ENCODE results near the gene C1QTNF1.
A peak's percentile ranks its signal among the peaks of the same experiment; 100 is the strongest.

C1QTNF1 gene, protein sequence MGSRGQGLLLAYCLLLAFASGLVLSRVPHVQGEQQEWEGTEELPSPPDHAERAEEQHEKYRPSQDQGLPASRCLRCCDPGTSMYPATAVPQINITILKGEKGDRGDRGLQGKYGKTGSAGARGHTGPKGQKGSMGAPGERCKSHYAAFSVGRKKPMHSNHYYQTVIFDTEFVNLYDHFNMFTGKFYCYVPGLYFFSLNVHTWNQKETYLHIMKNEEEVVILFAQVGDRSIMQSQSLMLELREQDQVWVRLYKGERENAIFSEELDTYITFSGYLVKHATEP

DNA sequence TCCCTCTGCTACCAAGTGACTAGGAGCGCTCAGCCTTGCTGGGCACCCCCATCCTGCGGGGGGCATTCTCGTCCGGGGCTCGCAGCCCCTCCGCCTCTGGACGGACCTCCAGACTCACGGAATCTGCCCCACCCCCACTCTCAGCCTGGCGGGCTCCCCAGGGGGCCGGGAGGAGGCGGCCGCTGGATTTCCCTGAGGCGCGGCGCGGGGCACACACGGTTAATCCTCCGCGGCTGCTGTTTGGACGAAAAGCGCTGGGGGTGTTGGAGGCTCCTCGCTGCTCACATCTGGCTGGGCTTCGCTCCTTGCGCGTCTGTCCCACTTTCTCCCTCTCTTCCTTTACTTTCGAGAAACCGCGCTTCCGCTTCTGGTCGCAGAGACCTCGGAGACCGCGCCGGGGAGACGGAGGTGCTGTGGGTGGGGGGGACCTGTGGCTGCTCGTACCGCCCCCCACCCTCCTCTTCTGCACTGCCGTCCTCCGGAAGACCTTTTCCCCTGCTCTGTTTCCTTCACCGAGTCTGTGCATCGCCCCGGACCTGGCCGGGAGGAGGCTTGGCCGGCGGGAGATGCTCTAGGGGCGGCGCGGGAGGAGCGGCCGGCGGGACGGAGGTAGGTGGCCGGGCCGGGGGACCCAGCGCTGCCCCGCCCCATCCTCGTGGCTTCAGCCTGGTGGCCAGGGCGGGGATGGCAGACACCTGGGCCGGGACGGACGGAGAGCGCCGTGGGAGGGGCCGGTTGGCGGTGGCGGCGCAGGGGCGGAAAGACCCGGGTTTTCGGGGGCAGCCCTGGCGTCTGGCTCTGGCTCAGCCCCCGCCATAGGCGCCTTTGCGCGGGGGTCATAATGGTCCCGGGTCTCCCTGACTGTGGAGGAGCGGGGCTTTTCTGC, at the start of gene C1QTNF1:
Gene C1QTNF1, plus strand, starts transcription at position 284 of the 886 bp plus-strand sequence. CDS start 19,800 bp downstream, outside the sequence.
- peak; percentile 50 to 68 for DNase-seq (ENCODE audit: low read depth in 1 of 2, low spot score in 1 of 2)
- no peak for TF ChIP-seq JUND (IDR thresholded peaks at IDR 0.05; ENCODE audit: low read depth)
- in situ Hi-C loops (cut with HindIII; ENCODE audit: low pct_unique_long_range_greater_than_20kb, low sequenced_read_pairs), result no loop called here

DNA sequence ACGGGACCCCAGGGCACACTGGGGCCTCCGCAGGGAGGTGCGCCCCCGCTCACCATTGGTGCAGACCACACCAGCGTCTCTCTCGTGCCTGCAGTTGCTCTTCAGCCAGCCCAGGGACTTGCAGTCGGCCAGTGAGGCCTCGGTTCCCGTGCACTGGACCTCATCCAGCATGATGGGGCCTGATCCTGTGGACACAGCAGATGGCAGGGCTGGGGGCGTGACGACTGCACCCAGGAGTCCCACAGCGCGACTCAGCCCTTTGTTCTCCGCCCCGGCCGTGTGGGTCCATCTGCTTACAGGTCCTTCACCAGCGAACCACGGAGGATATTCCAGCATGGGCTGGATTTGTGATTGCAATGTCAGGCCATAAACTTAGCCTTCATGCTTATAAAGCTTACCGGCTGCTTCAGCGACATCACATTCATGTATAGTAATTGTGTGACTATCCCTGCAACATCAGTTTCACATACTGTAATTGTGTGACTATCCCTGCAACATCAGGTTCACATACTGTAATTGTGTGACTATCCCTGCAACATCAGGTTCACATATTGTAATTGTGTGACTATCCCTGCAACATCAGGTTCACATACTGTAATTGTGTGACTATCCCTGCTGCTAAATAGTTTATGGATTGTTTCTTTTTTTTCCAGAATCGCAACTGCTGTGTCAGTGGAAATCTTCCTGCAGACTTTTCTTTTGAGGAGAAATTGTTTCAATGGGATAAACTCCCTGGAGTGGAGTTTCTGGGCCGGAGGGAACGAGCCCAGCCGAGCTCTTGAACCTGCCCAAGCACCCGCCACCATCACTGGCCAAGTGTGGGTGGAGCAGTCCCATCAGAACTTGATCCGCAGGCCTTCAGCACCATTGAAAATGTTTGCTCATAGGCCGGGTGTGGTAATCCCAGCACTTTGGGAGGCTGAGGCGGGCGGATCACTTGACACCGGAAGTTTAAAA, 49.1 kb upstream of the C1QTNF1 start:
- in situ Hi-C loops (cut with HindIII; ENCODE audit: low pct_unique_long_range_greater_than_20kb, low sequenced_read_pairs), result no loop called here
- DNase-seq (ENCODE audit: low read depth in 1 of 2, low spot score in 1 of 2), result peak; percentile 91 to 97
- TF ChIP-seq JUND (IDR thresholded peaks at IDR 0.05; ENCODE audit: low read depth), result no peak

DNA sequence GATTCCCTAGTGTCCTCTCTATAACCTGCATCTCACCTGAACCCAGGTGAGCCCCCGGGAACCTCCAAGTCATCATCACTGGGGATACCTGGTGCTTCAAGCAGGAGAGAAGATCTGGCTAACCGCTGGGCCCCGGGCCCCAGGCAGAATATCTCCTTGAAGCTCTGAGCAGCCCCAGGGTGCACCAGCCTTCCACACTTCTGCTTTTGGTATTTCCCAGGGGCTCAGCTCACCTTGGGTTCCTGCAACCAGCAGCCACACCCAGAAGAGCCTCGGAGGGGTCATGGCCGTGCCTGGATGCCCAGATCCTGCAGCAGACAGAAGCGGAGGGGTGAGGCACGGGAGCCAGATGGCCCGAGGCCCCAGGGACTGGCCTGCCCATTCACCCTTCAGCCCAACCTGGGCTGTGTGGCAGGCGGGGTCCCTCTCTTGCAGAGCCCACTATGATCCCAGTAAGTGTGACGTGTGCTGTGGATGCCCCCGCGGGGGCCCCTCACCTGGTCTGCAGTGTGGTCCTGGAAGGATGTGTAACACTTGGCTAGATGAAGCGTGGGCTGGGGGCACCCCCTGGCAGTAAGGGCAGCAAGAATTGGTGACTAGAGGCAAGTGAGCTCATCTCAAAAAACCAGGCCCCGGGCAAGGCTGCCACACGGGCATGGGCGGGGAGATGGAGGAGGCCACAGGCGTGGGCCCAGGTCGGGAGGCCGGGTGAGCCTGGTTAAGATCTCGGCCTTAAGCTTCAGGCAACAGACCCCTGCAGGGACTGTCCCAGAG, 46.9 kb upstream of the C1QTNF1 start:
- in situ Hi-C loops (cut with HindIII; ENCODE audit: low pct_unique_long_range_greater_than_20kb, low sequenced_read_pairs), result no loop called here
- no peak for DNase-seq (ENCODE audit: low read depth in 1 of 2, low spot score in 1 of 2)
- TF ChIP-seq JUND (IDR thresholded peaks at IDR 0.05; ENCODE audit: low read depth), result no peak

DNA sequence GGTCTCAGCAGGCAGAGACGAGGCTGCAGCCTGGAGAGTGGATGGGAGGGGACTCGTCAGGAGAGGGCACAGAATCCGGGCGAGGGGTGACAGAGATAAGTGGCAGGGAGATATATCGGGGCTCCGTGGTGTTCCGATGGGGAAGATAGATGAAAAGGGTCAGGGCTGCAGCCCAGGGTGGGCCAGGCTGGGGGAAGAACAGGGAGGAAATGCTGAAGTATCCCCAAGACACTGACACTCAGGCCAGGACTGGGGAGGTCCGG, 46.4 kb upstream of the C1QTNF1 start:
- no peak for DNase-seq (ENCODE audit: low read depth in 1 of 2, low spot score in 1 of 2)
- in situ Hi-C loops (cut with HindIII; ENCODE audit: low pct_unique_long_range_greater_than_20kb, low sequenced_read_pairs), result no loop called here
- no peak for TF ChIP-seq JUND (IDR thresholded peaks at IDR 0.05; ENCODE audit: low read depth)

DNA sequence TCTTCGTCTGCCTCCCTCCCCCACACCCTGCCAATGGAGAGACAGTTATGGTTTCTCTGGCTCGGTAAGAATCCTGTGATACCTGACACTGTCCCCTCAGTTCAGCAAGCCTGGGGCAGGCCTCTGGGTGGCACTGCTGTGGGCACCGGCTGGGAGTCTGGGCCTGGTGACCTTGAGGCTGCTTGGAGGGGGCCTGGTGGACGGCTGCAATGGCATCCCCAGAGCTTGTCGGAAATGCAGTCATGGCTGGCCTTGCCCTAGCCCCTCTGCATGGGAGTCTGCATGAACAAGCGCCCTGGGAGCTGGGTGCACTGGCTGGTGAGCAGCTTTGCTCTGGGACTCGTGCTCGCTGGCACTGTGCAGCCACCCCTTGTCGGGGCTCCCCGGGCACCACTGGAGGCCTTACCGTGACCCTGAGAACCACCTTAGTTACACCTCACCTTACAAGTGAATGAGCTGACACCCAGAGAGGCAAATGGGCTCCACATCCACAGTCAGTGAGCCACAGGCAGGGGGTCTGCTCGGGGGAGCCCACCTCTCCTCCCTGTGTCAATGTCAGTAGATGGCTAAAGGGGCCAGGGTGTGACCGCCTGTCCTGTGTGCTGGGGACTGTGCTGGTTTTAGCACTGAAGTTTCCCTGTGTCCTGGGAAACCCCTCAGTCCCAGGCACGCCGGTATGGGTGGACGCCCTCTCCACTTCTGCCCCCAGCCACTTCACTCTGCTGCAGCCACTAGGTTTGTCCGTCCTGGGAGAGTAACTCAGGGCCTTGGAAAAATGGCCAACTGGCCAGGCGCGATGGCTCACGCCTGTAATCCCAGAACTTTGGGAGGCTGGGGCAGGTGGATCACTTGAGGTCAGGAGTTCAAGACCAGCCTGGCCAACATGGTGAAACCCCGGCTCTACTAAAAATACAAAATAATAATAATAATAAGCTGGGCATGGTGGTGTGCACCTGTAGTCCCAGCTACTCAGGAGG, 45.7 kb upstream of the C1QTNF1 start:
- DNase-seq (ENCODE audit: low read depth in 1 of 2, low spot score in 1 of 2), result peak; percentile 4 to 60
- no peak for TF ChIP-seq JUND (IDR thresholded peaks at IDR 0.05; ENCODE audit: low read depth)
- in situ Hi-C loops (cut with HindIII; ENCODE audit: low pct_unique_long_range_greater_than_20kb, low sequenced_read_pairs), result no loop called here

DNA sequence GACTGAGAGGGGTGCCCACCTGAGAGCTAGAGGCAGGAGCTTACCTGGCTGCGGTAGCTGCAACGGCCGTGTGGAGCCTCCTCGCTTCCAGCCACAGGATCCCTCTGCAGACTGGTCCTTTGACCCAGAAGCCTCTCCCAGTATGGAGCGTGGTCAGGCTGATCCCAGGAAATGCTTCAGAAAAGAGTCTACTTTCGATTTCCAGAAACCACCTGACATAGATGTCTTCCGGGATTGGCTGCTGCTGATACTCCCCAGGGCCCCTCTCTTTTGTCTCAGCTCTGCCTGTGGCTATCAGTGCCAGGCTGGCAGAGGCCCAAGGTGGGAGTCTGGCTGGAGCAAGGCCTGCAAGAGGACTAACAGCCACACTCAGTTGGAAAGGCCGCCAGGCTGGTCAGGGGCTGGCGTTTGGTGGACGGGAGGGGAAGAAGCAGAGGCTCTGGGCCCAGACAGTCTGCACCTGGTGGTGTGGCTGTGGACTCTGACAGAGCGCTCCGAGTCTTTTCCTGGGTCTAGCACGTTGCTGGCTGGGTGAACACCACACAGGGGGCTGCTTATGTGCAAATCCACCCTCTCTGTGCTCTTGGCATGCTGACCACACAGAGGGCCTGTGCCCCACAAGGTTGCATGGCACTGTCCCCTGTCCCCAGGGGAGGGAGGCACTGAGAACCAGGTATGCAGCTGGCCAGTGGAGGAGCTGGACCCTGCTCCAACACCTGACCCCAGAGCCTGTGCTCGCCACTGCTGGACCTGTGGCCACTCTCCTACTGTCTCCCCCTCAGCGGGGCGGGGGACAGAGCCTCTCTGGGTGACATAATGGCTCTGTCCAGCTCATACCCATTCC, 44.0 kb upstream of the C1QTNF1 start, which contains the start of gene LGALS3BP:
Gene LGALS3BP, minus strand, starts transcription at position 144 of the 844 bp plus-strand sequence. CDS start 2,732 bp downstream, outside the sequence.
- in situ Hi-C loops (cut with HindIII; ENCODE audit: low pct_unique_long_range_greater_than_20kb, low sequenced_read_pairs), result no loop called here
- TF ChIP-seq JUND (IDR thresholded peaks at IDR 0.05; ENCODE audit: low read depth), result no peak
- DNase-seq (ENCODE audit: low read depth in 1 of 2, low spot score in 1 of 2), result peak; percentile 59 to 71

DNA sequence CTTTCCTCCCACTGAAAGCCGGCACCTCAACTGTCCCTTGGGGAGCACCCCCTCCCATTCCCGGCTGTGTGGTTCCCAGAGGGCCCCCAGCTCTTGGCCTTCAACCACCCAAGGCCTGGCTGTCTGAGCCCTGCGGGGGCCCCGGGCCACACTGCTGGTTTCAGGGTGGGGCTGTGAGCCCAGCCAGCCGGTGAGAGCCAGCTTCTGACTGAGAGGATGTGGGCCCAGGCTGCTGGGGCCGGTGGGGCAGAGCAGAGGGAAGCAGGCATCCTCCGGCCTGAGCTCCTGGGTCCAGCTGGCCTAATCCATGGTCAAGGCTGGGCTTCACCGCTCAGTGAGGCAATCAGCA, 43.4 kb upstream of the C1QTNF1 start:
- no peak for TF ChIP-seq JUND (IDR thresholded peaks at IDR 0.05; ENCODE audit: low read depth)
- in situ Hi-C loops (cut with HindIII; ENCODE audit: low pct_unique_long_range_greater_than_20kb, low sequenced_read_pairs), result no loop called here
- no peak for DNase-seq (ENCODE audit: low read depth in 1 of 2, low spot score in 1 of 2)

DNA sequence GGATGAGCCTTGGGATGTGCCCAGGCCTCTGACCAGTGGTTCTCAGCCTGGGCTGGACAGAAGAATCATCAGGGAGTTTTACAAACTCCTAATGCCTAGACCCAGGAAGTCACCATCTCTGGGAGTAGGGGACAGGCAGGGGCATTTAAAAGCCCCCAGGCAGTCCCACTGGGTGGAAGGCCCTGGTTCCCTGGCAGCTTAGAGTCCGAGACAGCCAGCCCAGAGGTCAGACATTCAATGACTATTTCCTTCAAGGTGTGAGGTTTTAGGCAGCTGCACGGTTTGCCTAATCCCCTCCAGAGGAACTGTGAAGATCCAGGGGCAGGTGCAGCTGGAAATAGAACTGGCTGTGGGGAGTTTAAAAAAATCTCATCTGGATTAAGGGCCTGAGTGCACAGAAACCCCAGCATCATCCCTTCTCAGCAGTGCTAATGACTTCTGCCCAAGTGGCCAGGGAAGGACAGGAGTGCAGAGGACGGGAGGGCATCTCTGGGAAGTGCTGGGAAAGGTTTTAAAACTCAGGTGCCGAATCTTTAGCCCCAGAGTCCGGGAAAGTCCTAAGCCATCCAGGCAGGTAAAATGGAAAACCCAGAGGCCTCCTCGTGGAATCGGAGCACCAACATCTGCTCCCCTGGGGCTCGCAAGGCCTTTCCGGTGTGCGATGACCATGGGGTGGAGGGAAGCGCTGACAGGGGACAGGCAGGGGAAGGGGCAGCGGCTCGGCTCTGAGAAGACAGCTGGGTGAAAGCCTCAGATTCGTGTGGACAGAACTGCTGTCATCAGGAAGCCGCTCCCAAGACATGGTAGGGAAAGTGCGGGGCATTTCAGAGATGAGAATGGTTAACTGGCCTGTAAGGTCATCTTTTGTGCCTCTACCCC, 42.7 kb upstream of the C1QTNF1 start:
- in situ Hi-C loops (cut with HindIII; ENCODE audit: low pct_unique_long_range_greater_than_20kb, low sequenced_read_pairs), result no loop called here
- no peak for DNase-seq (ENCODE audit: low read depth in 1 of 2, low spot score in 1 of 2)
- no peak for TF ChIP-seq JUND (IDR thresholded peaks at IDR 0.05; ENCODE audit: low read depth)

DNA sequence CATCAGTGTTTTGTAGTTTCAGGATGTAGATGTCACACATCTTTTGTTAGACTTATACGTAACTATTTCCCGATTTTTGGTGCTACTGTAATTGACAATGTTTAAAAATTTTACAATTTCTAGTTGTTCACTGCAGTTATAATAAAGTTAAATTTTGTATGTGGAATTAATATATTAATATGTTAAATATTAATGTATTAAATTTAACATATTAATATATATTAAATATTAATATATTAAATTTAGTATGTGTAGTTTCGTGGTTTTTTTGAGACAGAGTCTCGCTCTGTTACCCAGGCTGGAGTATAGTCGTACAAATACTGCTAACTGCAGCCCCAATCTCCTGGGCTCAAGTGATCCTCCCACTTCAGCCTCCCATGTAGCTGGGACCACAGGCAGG, 38.6 kb upstream of the C1QTNF1 start:
- in situ Hi-C loops (cut with HindIII; ENCODE audit: low pct_unique_long_range_greater_than_20kb, low sequenced_read_pairs), result no loop called here
- DNase-seq (ENCODE audit: low read depth in 1 of 2, low spot score in 1 of 2), result no peak
- no peak for TF ChIP-seq JUND (IDR thresholded peaks at IDR 0.05; ENCODE audit: low read depth)
